Mesodermal cell (in vitro differentiated cells): ENCODE results near the gene DDX4.

Experiments
- H3K27ac ChIP-seq: 2 replicates; pipeline ENCODE4 v1.7.0; 2013; ENCODE audit warnings: mild to moderate bottlenecking, low read depth, low read length, moderate library complexity; ENCODE audit not compliant: severe bottlenecking
- H3K36me3 ChIP-seq: 2 replicates; pipeline ENCODE4 v1.7.1; 2013; ENCODE audit warnings: mild to moderate bottlenecking, low read length, moderate library complexity; ENCODE audit not compliant: control insufficient read depth, insufficient read depth
- H3K4me1 ChIP-seq: one replicate; pipeline ENCODE4 v1.7.1; 2013; ENCODE audit warnings: mild to moderate bottlenecking, low read length; ENCODE audit not compliant: insufficient read depth, control insufficient read depth, poor library complexity, severe bottlenecking
- H3K4me3 ChIP-seq: 2 replicates; pipeline ENCODE4 v1.7.0; 2013; ENCODE audit warnings: low read length, control low read depth, mild to moderate bottlenecking; ENCODE audit not compliant: insufficient read depth, poor library complexity, severe bottlenecking; ENCODE audit errors: extremely low read depth
- H3K9me3 ChIP-seq: 2 replicates; pipeline ENCODE4 v1.7.1; 2013; ENCODE audit warnings: mild to moderate bottlenecking, low read length, moderate library complexity; ENCODE audit not compliant: control insufficient read depth
- WGBS, 2 experiments: methylation state at CpG; one replicate each; pipeline ENCODE4 v1.1.5; 2013; ENCODE audit warnings: missing lambda C conversion rate in 2 of 2; ENCODE audit not compliant: insufficient coverage in 2 of 2; 5-methylcytosine and 5-hydroxymethylcytosine counted together

Gene DDX4

DNA sequence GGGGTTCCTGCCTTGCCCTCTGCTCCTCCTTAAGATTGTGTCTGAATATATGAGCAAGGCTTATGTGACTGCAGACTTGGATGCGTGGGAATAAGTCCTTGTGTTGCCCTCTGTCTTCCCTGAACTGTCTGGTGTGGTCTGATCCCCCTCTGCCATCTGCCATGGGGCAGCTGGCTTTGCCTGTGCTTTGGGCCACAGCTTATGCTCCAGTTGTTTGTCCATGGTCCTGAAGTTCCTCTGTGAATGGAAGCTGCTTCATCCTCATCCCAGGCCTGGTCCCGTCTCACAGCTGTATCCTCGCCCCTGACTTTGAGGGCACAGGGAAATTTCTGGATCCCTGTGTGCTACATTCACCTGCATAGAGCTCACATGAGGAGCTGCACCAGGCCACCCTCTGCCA lies 128.0 kb downstream of the DDX4 start:
- peaks cover 7% of the 10 kb centered on the region for H3K9me3 ChIP-seq
- H3K4me1 ChIP-seq = peaks cover 9% of the 10 kb centered on the region
- H3K4me3 ChIP-seq = no peak overlapping the region
- H3K36me3 ChIP-seq = no peaks in the 10 kb centered on the region
- 92 to 100% methylated on average over 3 of the region's 3 CpGs for WGBS, 2 experiments
- H3K27ac ChIP-seq = no peak overlapping the region

GRCh38 chr5:55866485-55866884 lies 128.6 kb downstream of the DDX4 start:
- 93 to 98% methylated on average over 4 to 8 of the region's 8 CpGs for WGBS, 2 experiments

More at GRCh38 chr5:55866485-55866884, 128.6 kb downstream of the DDX4 start:
- Histone ChIP-seq H3K27ac (no peak overlapping the region), H3K36me3 (no peaks in the 10 kb centered on the region), H3K4me3 (no peak overlapping the region), H3K4me1 (peaks cover 9% of the 10 kb centered on the region), H3K9me3 (peaks cover under 1% of the 10 kb centered on the region)
